MV-4-11 (cell line): ENCODE measurements around the gene S100A14.
"Not testable (repeated sequence)": the region's sequence is repeated elsewhere in the genome, so short reads cannot be mapped to it uniquely, and the experiment has no call there.

Source experiments
- DNase-seq: peaks from one replicate; lab custom pipeline; 2025; lab: John Stamatoyannopoulos, UW

S100A14 gene

DNA sequence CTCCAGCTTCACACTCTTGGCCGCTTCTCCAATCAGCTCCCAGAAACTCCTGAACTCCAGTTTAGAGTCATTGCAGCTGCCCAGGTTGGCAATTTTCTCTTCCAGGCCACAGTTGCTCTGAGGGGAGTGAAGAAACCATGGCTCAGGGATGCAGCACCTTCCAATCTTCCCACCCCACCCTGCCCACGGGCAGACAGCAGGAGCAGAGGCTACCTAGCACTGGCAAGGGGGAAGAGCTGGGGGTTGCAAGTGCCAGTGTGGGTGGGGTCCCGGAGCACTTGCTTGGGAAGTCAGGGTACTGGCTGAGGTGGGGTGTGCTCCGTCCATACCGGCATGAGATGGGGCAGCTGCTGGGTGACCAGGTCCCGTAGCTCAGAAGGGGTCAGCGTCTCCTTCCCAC is 1.2 kb downstream of the S100A14 start:
- DNase-seq: no peak

DNA sequence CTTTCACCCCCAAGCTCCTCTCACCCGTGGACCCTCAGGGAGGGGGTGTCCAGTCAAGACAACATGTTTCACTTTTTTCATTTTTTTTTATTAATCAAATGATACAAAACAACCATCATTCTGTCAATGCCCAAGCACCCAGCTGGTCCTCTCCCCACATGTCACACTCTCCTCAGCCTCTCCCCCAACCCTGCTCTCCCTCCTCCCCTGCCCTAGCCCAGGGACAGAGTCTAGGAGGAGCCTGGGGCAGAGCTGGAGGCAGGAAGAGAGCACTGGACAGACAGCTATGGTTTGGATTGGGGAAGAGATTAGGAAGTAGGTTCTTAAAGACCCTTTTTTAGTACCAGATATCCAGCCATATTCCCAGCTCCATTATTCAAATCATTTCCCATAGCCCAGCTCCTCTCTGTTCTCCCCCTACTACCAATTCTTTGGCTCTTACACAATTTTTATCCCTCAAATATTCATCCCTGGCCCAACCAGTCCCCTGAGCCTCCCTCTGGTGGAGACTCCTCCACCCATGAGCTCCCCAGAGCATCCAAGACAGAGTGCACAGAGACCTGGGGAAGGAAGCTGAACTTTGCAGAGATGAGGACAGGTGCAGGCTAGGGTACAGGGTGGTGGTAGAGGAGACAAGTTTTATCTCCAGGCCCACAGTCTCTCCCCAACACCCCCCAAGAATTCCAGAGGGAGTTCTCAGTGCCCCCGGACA is 1.8 kb downstream of the S100A14 start:
- DNase-seq: no peak

DNA sequence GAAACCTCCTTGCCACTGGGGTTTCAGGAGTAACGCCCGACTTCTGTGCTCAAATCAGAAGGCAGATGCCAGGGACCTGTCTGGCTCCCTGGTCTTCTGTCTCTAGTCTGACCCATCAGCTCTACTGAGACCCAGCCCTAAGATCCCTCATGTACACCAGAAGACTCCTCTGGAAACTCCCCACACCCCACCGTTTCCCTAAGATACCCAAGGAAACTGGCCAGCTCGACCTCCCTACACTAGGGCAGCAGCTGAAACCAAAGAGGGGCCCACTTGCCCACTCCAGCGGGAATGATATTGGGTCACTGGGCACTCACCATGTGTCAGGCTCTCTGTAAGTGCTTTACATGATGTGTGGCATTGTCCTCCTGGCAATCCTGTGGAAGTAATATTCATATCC is 2.7 kb downstream of the S100A14 start:
- DNase-seq: no peak

DNA sequence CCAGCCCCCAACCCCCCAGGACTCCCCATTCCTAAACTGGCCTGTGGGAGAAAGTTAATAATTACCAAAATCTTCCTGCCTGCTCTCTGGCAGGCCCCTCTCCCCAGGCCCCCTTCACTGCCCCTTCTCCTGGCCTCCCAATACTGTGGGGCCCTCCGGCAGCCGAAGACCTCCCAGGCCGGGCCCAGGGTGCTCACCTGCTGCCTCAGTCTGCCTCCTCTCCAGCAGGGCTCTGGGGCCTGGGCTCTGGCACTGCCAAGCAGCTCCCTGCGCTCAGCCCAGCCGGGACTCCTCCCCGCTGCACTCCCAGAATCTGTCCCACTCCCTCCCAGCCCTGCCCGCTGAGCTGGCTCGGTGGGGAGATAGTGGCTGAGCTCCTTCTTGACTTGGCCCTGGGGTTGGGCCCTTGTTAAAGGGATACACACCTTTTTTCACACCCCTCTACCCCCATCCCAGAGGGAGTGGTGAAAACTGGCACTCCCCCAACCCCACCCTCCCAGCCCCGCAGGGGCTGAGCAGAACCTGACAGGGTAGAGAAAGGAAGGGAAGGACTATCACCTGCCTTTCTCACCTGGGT is 3.3 kb downstream of the S100A14 start, which contains the start of gene S100A16:
TSS of gene S100A16 (minus strand) at position 383 of the 577 bp plus-strand sequence. CDS start 4,986 bp downstream, outside the sequence.
- DNase-seq: no peak

DNA sequence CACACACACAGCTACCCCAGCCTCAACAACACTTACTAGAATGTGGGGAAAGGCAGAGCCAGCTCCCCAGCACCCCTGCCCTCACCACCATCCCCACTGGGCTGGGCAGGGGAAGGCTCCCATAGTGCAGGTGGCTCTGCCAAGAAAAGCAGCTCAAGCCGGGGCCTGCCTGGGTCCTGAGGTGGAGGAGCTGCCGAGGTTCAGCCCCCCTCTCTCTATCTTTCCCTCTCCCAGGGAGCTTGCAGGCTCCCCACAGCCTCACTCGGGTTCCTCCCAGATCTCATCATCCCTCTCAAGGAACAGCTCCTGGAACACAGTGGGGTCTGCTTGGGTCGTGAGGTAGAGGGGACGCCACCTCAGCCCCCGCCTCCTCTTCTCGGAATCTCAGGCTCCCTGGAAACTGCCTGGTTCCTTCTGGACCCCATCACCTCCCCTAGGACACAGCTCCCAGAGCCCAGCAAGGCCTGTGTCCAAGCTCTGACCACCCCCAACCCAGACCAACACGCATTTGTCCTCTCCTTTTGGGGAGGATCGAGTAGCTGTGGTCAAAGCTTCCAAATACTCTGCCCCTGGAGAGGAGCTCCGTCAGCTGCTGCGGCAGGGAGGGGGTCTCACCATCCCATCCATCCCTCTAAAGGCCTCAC is 3.9 kb downstream of the S100A14 start:
- no peak for DNase-seq

DNA sequence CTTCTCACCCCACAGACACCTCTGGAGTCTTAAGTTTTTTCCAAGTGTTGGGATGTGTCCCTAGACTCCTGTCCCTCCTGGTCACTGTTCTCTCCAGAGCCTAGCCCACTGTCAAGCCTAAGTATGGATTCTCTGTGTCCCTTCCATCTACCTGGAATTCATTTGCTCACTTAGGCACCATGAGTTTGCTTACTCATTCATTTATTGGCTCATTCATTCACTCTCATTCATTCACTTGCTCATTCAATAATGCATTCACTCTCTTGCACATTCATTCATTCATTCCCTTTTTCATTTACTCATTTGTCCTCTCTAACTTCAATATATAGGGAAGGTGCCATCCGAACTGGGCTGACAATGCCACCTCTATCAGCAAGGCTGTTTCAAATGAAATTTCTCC is 4.8 kb downstream of the S100A14 start:
- no peak for DNase-seq

DNA sequence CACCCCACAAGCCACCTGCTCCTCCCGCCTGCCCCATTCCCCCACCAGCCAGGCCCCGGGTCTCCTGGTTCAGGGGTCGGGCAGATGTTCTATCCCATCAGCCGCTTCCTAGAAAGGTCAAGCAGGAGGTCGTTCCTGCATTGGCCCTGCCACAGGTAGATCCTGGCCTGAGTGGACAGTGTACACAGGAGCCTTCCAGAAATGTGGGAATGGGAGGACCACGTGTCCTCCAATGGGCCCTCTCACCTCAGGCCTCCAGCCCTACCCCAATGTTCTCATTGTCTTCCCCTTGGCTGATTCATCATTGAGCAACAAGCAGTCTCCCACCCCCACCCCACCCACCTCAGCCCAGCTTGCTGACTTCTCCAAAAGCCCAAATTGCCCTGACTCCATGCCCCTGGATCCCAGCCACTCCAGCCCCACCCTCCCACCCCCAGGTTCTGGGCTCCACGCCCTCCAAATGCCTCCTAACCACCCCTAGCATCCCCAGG is 5.3 kb downstream of the S100A14 start:
- no peak for DNase-seq

DNA sequence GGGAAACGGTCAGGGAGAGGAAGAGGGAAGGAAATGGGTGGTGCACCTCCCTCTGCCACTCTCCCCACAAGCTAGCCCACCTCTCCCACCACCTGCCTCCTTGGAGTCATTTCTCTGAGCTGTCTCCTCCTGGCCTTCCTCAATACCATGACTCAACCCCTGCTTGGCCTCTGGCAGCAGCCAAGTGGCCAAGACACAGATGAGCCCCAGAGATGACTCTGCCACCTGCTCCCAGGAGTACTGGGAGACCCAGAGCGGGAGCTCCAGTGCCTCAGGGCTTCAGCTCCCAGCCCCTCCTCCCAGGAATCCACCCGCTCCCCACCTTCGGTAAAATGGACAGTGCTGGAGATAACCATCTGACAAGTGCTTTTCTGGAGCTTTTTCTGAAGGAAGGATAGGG is 5.8 kb downstream of the S100A14 start:
- DNase-seq: no peak

DNA sequence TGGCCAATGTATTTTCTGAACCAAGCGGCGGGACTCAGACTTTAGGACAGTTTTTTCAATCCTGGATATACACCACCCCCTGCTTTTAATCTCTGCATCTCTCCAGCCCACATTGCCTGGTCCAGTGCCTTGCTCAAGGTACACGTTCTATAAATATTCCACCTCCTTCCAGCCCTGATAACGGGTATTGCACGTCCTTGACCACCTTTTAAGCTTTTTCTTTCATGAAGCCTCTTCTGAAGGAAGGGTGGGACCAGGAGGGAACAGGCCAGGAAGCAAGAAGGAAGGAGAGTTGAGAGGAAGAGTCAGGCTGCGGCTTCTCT is 6.6 kb downstream of the S100A14 start:
- no peak for DNase-seq

DNA sequence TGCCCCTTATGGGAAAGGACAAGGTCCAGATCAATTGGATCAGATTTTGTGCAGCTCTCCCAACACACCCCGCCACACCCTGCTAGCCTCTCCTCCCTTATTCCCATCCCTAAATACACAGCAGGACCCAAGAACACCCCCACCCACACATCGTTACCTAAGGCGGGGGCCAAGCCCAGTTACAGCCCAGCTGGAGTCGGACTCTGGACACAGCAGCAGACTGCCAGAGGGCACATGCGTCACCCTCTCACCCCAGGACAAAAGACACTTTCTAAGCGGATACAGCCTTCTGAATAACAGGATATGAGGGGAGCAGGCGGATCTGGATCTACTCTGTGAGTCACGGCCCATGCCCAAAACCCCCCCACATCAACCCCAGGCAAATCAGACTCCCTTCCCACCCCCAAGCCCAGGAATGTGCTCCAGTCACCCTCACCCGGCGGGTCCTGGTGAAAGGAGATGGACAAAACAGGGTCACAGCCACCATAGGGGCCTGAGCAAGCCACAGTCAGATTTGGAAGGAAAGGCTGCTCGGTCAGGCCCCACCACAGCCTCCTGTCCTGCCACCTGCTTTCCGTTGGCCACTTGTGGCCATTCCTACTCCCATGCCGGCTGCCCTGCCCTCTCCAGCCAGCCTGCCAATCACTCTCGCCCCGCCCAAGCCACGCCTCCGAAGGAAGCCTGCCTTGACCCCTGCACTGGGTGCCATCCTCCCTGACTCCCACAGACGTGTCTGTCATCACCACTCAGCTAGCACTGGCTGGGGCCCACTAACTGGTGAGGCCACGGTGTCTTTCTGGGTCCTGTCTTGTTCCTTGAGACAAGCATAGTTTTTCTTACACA is 7.2 kb downstream of the S100A14 start:
- DNase-seq: peak; percentile 35

DNA sequence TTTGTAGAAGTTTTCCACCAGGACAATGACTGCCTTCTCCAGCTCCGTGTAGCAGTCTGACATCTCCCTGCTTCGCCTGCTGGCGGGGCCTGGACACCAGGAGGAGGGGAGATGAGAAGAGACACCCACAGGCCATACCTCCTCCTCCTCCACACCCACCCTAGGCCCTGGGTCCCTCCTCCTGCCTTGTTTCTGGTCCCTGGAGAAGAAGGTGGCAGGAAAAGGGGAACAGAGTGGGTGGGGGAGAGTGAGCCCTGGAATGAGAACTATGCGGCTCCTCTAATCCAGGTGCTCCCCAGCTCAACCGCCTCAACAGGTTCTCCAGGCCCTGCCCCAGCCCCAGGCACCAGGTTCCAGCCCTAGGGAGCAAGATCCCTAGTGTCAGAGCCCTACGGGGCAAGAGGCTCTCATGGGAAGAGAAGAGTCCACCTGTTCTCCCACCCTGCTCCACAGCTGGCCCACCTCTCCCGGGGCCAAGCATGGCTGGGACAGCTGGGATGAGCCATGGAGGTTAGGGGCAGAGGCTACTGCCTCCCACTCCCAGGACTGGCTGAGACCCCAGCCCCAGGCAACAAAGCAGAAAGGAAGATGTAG is 7.9 kb downstream of the S100A14 start:
- DNase-seq: no peak

DNA sequence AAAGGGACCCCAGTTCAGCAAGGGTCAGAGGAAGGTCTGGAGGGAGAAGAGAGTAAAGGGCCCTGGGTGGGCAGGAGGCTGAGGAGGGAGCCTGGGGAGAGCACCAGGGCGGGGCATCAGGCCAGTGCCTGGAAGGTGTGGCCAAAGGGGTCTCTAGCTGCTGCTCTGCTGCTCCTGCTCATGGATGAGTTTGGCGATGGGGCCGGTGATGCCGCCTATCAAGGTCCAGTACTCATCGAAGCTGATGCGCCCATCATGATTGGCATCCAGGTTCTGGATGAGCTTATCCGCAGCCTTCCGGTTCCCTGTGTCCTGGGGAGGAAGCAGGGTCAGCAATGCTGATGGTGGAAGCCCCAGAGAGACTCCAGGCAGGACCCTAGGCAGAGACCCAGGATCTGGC is 8.7 kb downstream of the S100A14 start:
- no peak for DNase-seq

DNA sequence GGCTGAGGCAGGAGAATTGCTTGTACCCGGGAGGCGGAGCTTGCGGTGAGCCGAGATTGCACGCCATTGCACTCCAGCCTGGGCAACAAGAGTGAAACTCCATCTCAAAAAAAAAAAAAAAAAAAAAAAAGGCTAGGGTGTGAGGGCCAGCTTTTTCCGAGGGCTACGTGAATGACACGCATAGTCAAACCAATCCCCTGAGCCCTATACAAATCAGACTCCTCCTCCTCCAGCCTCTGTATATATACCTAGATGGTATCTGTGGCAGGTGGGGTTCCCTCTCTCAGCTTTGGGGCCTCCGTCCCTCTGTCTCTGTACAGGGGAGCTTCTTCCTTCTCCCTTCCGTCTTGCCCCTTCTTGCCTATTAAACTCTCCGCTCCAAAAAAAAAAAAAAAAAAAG is 9.9 kb downstream of the S100A14 start:
- DNase-seq: no peak

DNA sequence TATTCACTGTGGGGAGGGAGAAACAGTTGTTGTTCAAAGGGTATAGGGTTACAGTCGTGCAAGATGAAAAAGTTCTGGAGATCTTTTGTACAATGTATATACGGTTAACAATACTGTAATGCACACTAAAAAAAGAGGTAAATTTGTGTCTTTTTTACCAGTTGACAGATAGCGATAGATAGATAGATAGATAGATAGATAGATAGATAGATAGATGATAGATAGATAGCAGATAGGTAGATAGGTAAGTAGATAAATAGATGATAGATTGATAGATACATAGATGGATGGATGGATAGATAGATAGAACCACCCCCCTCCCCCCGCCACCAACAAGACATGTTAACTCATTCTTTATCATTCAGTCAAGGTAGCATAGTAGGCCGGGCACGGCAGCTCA is 13.4 kb downstream of the S100A14 start:
- no peak for DNase-seq

DNA sequence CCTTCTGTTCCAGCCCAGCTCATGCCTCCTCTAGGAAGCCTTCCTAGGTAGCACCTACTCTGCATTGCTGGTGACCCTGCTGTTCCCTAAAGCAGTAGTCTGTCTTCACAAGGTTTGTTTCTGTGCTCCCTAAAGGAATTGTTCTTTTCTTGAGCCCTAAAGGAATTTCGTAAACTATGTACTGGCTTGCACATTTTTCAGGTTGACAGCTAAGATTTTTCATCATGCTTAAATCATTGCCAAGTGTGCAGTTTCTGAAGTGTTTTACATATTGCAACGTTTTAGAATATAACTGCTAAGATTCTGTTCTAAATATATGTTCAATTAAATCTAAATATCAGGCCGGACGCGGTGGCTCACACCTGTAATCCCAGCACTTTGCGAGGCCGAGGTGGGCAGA is 16.3 kb downstream of the S100A14 start:
- DNase-seq: no peak

DNA sequence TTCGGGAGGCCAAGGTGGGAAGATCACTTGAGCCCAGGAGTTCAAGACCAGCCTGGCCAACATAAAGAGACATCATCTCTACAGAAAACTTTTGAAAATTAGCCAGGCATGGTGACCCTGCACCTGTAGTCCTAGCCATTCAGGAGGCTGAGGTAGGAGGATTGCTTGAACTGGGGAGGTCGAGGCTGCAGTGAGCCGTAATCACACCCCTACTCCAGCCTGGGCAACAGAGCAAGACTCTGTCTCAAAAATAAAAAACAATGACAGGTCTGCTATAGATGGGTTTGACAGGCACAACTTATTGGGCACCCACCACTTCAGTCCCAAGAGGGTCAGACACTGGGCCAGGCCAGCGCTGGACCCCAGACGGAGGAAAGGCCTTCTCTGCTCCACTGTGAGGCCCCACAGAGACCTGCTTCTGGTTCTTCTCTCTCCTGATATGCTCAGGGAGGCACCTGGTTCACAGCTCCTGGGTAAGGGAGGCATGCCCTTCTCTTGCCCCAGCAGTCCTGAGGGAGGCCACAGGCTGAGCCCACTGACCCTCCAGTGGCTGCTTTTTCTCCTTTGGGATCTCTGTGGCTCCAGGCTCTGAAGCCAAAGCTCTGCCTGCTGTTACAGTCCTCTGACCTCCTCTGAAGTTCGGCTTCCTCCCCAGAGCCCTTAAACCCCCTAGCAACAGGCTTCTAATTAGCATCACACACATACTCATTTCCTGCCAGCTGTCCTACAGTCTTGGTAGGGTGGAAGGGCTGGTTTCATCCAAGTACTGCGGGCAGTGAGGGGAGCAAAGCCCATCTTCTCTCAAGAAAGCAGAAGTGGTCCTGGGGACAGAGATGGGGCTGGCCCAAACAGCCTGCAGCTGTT is 17.6 kb downstream of the S100A14 start:
- peak; percentile 99 for DNase-seq

DNA sequence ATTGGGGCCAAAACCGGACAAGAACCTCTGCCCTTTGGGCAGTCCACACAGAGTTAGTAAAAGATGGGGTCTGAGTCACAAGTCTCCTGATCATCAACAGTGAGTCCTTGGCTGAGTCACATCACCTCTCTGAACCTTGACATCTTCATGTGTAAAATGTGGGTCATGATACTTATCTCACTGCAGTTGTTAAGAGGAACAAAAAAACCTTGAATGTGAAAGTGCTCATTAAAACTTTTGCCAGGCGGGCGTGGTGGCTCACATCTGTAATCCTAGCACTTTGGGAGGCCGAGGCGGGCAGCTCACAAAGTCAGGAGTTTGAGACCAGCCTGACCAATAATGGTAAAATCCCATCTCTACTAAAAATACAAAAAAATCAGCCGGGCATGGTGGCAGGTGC is 18.9 kb downstream of the S100A14 start:
- peak; percentile 74 for DNase-seq

DNA sequence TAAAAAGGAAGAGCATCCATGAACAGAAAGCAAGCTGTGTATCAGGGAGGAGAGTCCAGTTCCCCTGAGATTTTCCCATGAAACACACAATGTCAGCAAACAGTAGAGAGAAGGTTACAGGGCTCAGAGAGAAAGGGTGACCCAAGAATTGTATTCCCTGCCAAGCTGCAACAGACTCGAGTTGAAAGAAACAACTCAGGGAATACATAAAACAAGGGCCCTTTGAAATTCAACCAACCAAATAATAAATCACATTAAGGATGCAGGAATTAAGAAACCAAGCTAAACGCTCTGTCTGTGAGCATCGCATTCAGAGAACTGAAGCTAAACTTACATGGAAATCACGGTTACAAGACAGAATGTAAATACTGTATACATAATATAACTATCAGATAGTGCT is 23.4 kb downstream of the S100A14 start:
- no peak for DNase-seq

DNA sequence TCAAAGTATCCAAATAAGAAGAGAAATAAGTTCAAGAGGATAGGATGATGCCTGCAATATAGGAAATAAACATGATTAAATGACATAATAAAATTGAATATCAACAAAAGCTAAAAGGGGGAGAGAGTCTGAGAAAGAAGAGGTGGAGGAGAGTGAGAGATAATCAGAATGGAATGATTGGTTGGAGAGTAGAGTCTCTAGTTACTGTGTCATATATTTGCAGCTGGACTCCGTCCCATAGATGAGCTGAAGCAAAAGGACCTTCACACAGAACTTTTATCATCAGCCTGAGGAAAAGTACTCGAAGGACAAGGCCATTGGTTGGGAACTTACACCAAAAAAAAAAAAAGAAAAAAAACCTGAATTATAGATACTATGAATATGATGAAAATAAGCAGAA is 27.6 kb downstream of the S100A14 start:
- DNase-seq: no peak

DNA sequence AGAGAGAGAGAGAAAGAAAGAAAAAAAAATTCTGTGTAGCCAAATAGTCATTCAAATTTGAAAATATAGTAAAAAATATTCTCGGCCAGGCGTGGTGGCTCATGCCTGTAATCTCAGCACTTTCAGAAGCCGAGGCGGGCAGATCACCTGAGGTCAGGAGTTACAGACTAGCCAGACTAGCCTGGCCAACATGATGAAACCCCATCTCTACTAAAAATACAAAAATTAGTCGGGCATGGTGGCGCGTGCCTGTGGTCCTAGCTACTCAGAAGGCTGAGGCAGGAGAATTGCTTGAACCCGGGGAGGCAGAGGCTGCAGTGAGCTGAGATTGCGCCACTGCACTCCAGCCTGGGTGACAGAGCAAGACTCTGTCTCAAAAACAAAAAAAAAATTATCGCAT is 28.1 kb downstream of the S100A14 start:
- not testable (repeated sequence) for DNase-seq

DNA sequence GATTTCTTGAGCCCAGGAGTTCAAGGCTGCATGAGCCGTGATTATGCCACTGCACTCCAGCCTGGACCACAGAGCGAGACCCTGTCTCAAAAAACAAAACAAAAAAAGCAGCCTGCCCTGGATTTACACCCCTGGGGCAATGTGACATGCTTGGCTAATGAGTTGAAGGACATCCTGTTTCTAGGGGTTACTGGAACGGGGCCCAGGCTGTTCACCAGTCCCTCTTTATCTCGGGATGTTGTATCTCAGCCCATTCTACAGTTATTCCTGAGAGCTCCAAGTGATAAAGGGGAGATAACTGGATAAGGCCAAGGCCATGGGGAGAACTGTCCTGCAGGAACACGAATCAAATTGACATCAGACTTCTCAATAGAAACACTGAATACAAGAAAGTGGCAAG is 28.8 kb downstream of the S100A14 start:
- DNase-seq: no peak
